Brain microvascular endothelial cell (primary cell): ENCODE results near the gene POU6F2.

Source experiments
- DNase-seq: peaks from one replicate; pipeline ENCODE4 v3.0.0-alpha.2; 2020
- H3K27ac ChIP-seq: fragments of 250-450 bp; sonication (Bioruptor Pico); 2 replicates; pipeline ENCODE4 v1.5.1; 2020; ENCODE audit warnings: mild to moderate bottlenecking, moderate library complexity
- H3K27me3 ChIP-seq: fragments of 250-450 bp; sonication (Bioruptor Pico); replicated peaks from 2 replicates; pipeline ENCODE4 v1.5.1; 2020; ENCODE audit warnings: mild to moderate bottlenecking
- H3K36me3 ChIP-seq: fragments of 250-450 bp; sonication (Bioruptor Pico); replicated peaks from 2 replicates; pipeline ENCODE4 v1.5.1; 2020; ENCODE audit warnings: mild to moderate bottlenecking
- H3K4me3 ChIP-seq: 2 replicates; pipeline ENCODE4 v1.5.1; 2011; ENCODE audit warnings: low read depth, mild to moderate bottlenecking, control low read depth, low read length, moderate library complexity
- CTCF ChIP-seq: IDR thresholded peaks from 2 replicates; pipeline ENCODE4 v1.5.1; 2011; ENCODE audit warnings: low read depth, mild to moderate bottlenecking, moderate library complexity, low read length, control low read depth, inconsistent platforms; ENCODE audit errors: missing control alignments
- in situ Hi-C: cut with HindIII; loops from 2 replicates; pipeline ENCODE4 v1.10.0; 2017; ENCODE audit warnings: low sequenced_read_pairs, low pct_ligation_motif_present

Gene POU6F2

GRCh38 chr7:39342763-39343162 is 365.1 kb downstream of the POU6F2 start:
- Histone ChIP-seq H3K4me3 (no peak overlapping the region), H3K27ac (no peak overlapping the region), H3K36me3 (no peaks in the 10 kb centered on the region), H3K27me3 (no peaks in the 10 kb centered on the region)
- no peak for TF ChIP-seq CTCF
- in situ Hi-C loops, result no loop called here
- DNase-seq, result no peak

GRCh38 chr7:39349452-39350123 is 371.9 kb downstream of the POU6F2 start:
- H3K27ac ChIP-seq, result no peak overlapping the region
- no peak for DNase-seq
- H3K4me3 ChIP-seq, result no peak overlapping the region
- H3K36me3 ChIP-seq, result no peaks in the 10 kb centered on the region
- in situ Hi-C loops, result no loop called here
- TF ChIP-seq CTCF, result no peak
- no peaks in the 10 kb centered on the region for H3K27me3 ChIP-seq

GRCh38 chr7:39353615-39354376 is 376.1 kb downstream of the POU6F2 start:
- Histone ChIP-seq H3K4me3 (no peak overlapping the region), H3K36me3 (no peaks in the 10 kb centered on the region), H3K27me3 (no peaks in the 10 kb centered on the region), H3K27ac (no peak overlapping the region)
- peak; percentile 24 for TF ChIP-seq CTCF
- in situ Hi-C loops, result no loop called here
- DNase-seq, result peak; percentile 17

- in situ Hi-C loops, result no loop called here
- Histone ChIP-seq H3K27ac (no peak overlapping the region), H3K27me3 (no peaks in the 10 kb centered on the region), H3K4me3 (no peak overlapping the region), H3K36me3 (no peaks in the 10 kb centered on the region)
- no peak for DNase-seq
- no peak for TF ChIP-seq CTCF
Observed at GRCh38 chr7:39355664-39356063, 378.0 kb downstream of the POU6F2 start.

- DNase-seq, result no peak
- TF ChIP-seq CTCF, result no peak
- in situ Hi-C loops, result no loop called here
- Histone ChIP-seq H3K4me3 (no peak overlapping the region), H3K27ac (no peak overlapping the region), H3K36me3 (no peaks in the 10 kb centered on the region), H3K27me3 (no peaks in the 10 kb centered on the region)
Observed at GRCh38 chr7:39356172-39356925, 378.6 kb downstream of the POU6F2 start.
